Body of pancreas (tissue), 4 donors: ENCODE data around the gene CWF19L1.

Experiments
- POLR2A ChIP-seq, 3 donors: fragments of 450-650 bp; IDR thresholded peaks; one replicate each; pipeline ENCODE4 v1.6.1; 2016; ENCODE audit warnings: antibody characterized with exemption in 3 of 3, mild to moderate bottlenecking in 2 of 3
- TF ChIP-seq, protein P1 (sequence below), 7 experiments: fragments of 450-650 bp in 4 of 7; fragments of 200-600 bp in 3 of 7; sonication (generic) in 3 of 7; IDR thresholded peaks; one replicate each; pipeline ENCODE4 v1.5.1; 2016 to 2019; ENCODE audit warnings: antibody characterized with exemption in 7 of 7

DNA sequence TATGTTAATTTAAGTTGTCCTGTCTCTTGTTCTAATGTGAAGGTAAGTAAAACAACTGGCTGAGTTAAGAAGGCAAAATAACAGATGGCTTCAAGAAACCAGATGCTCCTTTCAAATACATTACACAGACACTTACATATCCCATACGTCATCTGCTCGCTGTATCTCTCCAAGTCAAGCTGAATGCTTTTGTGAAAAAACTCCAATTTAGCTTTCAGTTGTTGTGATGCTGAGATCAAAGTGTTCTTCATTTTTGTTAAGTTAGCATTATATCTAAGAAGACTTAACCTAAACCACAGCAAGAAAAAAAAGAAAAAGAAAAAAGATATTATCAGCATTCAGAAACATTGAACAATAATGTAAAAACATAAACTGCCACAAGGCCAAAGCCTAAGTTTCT lies 63.1 kb downstream of the CWF19L1 start:
- TF ChIP-seq, protein P1, sequence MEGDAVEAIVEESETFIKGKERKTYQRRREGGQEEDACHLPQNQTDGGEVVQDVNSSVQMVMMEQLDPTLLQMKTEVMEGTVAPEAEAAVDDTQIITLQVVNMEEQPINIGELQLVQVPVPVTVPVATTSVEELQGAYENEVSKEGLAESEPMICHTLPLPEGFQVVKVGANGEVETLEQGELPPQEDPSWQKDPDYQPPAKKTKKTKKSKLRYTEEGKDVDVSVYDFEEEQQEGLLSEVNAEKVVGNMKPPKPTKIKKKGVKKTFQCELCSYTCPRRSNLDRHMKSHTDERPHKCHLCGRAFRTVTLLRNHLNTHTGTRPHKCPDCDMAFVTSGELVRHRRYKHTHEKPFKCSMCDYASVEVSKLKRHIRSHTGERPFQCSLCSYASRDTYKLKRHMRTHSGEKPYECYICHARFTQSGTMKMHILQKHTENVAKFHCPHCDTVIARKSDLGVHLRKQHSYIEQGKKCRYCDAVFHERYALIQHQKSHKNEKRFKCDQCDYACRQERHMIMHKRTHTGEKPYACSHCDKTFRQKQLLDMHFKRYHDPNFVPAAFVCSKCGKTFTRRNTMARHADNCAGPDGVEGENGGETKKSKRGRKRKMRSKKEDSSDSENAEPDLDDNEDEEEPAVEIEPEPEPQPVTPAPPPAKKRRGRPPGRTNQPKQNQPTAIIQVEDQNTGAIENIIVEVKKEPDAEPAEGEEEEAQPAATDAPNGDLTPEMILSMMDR (IDR thresholded peaks at IDR 0.05) = no peak
- no peak for TF ChIP-seq POLR2A (IDR thresholded peaks at IDR 0.05)
